Measurements from ENCODE around the gene PARD3B. TPM values are rescaled to one million over a fixed set of nuclear protein-coding genes. Genes with fewer than 3 reads are reported as not detected.

The PARD3B gene
- total RNA-seq, 1 donor from 2014 or later = not detected

DNA sequence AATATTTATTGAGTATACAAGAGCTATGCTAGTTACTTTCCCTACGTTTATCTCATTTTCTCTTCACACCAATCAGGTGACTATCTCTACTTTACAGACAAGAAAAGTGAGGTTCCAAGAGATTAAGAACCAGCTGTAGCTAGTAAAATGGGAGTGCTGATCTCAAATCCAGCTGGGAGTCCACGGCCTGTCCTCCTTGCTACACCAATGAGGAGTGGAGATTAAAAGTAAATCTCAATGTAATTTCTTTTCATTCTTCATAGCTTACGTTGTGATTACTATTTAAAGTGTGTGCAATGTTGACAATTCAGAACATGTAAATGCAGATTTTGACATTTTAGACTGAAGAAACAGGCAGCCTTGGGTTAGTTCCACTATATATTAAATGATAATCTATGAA, 1083.1 kb downstream of the PARD3B start:
- no peak for DNase-seq
- Mint-ChIP-seq H3K4me3 (no peak overlapping the region), H3K27ac (no peak overlapping the region), H3K27me3 (peaks cover 3% of the 10 kb centered on the region), H3K4me1 (no peaks in the 10 kb centered on the region), H3K9me3 (no peaks in the 10 kb centered on the region), H3K36me3 (ENCODE audit: low read depth) (no peaks in the 10 kb centered on the region)
- TF ChIP-seq, protein P1, sequence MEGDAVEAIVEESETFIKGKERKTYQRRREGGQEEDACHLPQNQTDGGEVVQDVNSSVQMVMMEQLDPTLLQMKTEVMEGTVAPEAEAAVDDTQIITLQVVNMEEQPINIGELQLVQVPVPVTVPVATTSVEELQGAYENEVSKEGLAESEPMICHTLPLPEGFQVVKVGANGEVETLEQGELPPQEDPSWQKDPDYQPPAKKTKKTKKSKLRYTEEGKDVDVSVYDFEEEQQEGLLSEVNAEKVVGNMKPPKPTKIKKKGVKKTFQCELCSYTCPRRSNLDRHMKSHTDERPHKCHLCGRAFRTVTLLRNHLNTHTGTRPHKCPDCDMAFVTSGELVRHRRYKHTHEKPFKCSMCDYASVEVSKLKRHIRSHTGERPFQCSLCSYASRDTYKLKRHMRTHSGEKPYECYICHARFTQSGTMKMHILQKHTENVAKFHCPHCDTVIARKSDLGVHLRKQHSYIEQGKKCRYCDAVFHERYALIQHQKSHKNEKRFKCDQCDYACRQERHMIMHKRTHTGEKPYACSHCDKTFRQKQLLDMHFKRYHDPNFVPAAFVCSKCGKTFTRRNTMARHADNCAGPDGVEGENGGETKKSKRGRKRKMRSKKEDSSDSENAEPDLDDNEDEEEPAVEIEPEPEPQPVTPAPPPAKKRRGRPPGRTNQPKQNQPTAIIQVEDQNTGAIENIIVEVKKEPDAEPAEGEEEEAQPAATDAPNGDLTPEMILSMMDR (IDR thresholded peaks at IDR 0.05) = no peak
- intact Hi-C loops (cut with micrococcal nuclease) = no loop called here
- ChIA-PET CTCF (no interaction called here), POLR2A (no interaction called here)
- ATAC-seq (ENCODE audit: low read depth) = no peak

DNA sequence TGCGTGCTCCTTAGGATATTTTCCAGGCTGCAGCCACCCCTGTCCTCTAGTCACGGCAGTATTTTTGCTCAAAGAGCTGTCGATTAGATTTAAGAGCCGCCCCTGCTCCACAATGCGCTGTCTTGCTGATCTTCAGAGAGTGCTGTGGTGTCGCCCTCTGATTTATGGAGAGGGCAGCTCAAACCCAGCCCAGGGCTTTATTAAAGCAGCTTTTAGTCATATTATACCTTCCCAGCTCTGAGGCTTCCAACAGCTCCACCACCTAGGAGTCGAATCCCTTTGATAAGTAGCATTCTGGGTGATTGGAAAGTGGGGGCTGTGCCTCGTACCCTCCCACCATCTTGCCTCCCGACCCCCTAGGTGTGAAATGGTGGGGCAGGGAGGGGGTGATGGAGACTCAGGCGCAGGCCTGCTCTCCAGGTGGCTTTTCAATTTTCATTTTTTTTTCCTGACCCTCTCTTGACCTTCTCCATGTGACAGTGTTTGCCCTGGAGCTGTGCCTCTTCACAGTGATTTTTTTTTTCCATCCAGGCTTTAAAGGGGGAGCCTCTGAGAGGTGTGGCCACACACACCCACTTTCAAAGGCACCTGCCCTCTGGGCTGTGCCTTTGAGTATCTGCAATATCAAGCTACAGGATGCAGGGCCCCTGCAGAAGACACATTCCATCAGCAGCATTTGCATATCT, 1084.0 kb downstream of the PARD3B start:
- Mint-ChIP-seq H3K4me1 (no peaks in the 10 kb centered on the region), H3K27ac (no peak overlapping the region), H3K9me3 (no peaks in the 10 kb centered on the region), H3K27me3 (peaks cover 2% of the 10 kb centered on the region), H3K4me3 (no peak overlapping the region), H3K36me3 (ENCODE audit: low read depth) (no peaks in the 10 kb centered on the region)
- ChIA-PET POLR2A (no interaction called here), CTCF (no interaction called here)
- DNase-seq = no peak
- no peak for ATAC-seq (ENCODE audit: low read depth)
- TF ChIP-seq, protein P1 (IDR thresholded peaks at IDR 0.05) = no peak
- intact Hi-C loops (cut with micrococcal nuclease) = no loop called here

DNA sequence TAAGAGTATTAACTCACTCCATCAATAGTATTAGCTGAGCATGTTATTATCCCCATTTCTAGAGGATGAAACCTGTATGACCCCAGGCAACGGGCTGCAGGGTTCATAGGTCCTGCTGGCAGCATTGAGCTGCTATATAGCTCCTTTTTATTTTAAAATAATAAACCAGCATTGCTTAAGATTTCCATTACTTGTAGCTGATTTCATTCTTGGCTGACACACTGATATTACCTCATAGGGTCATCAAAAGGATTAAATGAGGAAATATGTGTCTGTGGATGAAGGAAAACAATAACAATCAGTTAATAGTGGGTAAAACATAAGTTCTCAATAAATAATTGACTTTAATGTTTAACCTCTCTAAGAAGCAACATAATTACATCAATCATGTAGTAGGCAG, 1088.7 kb downstream of the PARD3B start:
- ATAC-seq (ENCODE audit: low read depth) (no peak), DNase-seq (no peak)
- Mint-ChIP-seq H3K36me3 (ENCODE audit: low read depth) (no peaks in the 10 kb centered on the region), H3K27me3 (peaks cover 12% of the 10 kb centered on the region), H3K9me3 (no peaks in the 10 kb centered on the region), H3K4me3 (no peak overlapping the region), H3K27ac (no peak overlapping the region), H3K4me1 (no peaks in the 10 kb centered on the region)
- POLR2A ChIA-PET = no interaction called here
- intact Hi-C loops (cut with micrococcal nuclease) = no loop called here
- CTCF ChIA-PET = no interaction called here
- TF ChIP-seq, protein P1 (IDR thresholded peaks at IDR 0.05) = no peak

DNA sequence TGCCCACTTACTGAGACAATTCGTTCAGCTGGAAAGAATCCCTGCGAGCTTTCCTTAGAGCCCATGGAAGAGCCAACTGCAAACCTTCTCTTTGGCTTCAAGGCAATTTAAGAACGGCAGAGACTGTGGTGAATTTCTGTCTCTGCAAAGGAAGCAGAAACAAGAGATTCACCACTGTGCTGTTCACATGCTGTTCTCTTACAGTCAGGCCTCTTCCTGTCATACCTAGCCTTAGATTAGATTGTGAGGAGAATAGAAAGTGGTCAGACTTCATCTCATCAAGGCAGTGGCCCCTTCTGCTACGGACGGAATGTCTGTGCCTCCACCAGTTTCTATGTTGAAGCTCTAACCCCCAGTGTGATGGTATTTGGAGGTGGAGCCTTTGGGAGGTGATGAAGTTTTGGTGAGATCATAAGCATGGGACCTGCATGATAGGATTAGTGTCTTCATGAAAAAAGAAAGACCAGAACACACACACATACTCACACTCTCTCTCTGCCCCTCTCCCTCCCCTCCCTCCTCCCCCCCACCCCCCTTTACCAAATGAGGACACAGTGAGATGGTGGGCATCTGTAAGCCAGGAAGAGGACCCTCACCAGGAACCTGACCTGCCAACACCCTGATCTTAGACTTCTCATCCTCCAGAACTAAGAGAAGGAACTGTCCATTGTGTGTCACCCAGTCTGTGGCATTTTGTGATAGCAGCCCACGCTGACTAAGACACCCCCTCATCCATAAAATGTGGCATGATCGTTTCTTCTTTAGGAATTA, 1091.5 kb downstream of the PARD3B start:
- POLR2A ChIA-PET = interaction anchor here (0.6 kb wide), 1 partner anchor 12 kb away, joined by 13 read pairs; no protein-coding TSS in a partner anchor
- intact Hi-C loops (cut with micrococcal nuclease) = no loop called here
- no peak for ATAC-seq (ENCODE audit: low read depth)

DNA sequence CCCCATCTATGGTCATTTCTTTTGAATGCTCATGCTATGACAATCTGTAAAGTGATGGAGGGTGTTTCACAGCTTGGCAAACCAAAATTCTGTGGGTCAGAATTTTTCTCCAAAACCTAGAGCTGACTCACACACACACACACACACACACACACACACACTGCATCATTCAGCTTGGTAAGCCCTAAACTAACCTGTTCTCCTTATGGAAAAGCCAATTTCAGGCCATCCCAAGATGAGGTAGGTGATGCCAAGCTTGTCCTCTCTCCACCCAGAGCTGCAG, 1092.0 kb downstream of the PARD3B start:
- no peak overlapping the region for H3K27ac Mint-ChIP-seq
- peaks cover 22% of the 10 kb centered on the region for H3K27me3 Mint-ChIP-seq
- ATAC-seq (ENCODE audit: low read depth) (no peak), DNase-seq (no peak)
- no peaks in the 10 kb centered on the region for H3K4me1 Mint-ChIP-seq
- CTCF ChIA-PET = no interaction called here
- H3K4me3 Mint-ChIP-seq = no peak overlapping the region
- intact Hi-C loops (cut with micrococcal nuclease) = no loop called here
- POLR2A ChIA-PET = interaction anchor here (0.6 kb wide), 1 partner anchor 11 kb away, joined by 13 read pairs; no protein-coding TSS in a partner anchor
- H3K36me3 Mint-ChIP-seq (ENCODE audit: low read depth) = no peaks in the 10 kb centered on the region
- TF ChIP-seq, protein P1 (IDR thresholded peaks at IDR 0.05) = no peak
- peaks cover 3% of the 10 kb centered on the region for H3K9me3 Mint-ChIP-seq

More for the DNA sequence above, 1091.5 kb downstream of the PARD3B start:
- DNase-seq = no peak
- TF ChIP-seq, protein P1 (IDR thresholded peaks at IDR 0.05) = no peak
- CTCF ChIA-PET = no interaction called here
- H3K27me3 Mint-ChIP-seq = peaks cover 18% of the 10 kb centered on the region
- H3K27ac Mint-ChIP-seq = no peak overlapping the region
- no peak overlapping the region for H3K4me3 Mint-ChIP-seq
- no peaks in the 10 kb centered on the region for H3K36me3 Mint-ChIP-seq (ENCODE audit: low read depth)
- H3K4me1 Mint-ChIP-seq = no peaks in the 10 kb centered on the region
- H3K9me3 Mint-ChIP-seq = peaks cover 3% of the 10 kb centered on the region

All from activated B cell treated with CpG ODN at 0.5 μM for 24 hours (primary cell).